ENCODE measurements around the gene L3MBTL4.

- TF ChIP-seq EZH2 (IDR thresholded peaks at IDR 0.05; ENCODE audit: borderline replicate concordance, control insufficient read depth, low read depth, low read length) (no peak), SMAD1 (IDR thresholded peaks at IDR 0.05; ENCODE audit: low read depth, partially characterized antibody) (no peak), KDM1A (IDR thresholded peaks at IDR 0.05; ENCODE audit: borderline replicate concordance) (no peak), EP300 (IDR thresholded peaks at IDR 0.05; ENCODE audit: borderline replicate concordance in 1 of 2, control insufficient read depth in 1 of 2, low read depth in 2 of 2, low read length in 2 of 2) (no peak; a peak in 1 of 4 replicates), POLR2AphosphoS5 (IDR thresholded peaks at IDR 0.05; ENCODE audit: low read length) (no peak)
- TF ChIP-seq, protein P1, sequence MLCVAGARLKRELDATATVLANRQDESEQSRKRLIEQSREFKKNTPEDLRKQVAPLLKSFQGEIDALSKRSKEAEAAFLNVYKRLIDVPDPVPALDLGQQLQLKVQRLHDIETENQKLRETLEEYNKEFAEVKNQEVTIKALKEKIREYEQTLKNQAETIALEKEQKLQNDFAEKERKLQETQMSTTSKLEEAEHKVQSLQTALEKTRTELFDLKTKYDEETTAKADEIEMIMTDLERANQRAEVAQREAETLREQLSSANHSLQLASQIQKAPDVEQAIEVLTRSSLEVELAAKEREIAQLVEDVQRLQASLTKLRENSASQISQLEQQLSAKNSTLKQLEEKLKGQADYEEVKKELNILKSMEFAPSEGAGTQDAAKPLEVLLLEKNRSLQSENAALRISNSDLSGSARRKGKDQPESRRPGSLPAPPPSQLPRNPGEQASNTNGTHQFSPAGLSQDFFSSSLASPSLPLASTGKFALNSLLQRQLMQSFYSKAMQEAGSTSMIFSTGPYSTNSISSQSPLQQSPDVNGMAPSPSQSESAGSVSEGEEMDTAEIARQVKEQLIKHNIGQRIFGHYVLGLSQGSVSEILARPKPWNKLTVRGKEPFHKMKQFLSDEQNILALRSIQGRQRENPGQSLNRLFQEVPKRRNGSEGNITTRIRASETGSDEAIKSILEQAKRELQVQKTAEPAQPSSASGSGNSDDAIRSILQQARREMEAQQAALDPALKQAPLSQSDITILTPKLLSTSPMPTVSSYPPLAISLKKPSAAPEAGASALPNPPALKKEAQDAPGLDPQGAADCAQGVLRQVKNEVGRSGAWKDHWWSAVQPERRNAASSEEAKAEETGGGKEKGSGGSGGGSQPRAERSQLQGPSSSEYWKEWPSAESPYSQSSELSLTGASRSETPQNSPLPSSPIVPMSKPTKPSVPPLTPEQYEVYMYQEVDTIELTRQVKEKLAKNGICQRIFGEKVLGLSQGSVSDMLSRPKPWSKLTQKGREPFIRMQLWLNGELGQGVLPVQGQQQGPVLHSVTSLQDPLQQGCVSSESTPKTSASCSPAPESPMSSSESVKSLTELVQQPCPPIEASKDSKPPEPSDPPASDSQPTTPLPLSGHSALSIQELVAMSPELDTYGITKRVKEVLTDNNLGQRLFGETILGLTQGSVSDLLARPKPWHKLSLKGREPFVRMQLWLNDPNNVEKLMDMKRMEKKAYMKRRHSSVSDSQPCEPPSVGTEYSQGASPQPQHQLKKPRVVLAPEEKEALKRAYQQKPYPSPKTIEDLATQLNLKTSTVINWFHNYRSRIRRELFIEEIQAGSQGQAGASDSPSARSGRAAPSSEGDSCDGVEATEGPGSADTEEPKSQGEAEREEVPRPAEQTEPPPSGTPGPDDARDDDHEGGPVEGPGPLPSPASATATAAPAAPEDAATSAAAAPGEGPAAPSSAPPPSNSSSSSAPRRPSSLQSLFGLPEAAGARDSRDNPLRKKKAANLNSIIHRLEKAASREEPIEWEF (IDR thresholded peaks at IDR 0.05; ENCODE audit: insufficient replicate concordance, low read depth, low read length), result no peak
- TF ChIP-seq, protein P2, sequence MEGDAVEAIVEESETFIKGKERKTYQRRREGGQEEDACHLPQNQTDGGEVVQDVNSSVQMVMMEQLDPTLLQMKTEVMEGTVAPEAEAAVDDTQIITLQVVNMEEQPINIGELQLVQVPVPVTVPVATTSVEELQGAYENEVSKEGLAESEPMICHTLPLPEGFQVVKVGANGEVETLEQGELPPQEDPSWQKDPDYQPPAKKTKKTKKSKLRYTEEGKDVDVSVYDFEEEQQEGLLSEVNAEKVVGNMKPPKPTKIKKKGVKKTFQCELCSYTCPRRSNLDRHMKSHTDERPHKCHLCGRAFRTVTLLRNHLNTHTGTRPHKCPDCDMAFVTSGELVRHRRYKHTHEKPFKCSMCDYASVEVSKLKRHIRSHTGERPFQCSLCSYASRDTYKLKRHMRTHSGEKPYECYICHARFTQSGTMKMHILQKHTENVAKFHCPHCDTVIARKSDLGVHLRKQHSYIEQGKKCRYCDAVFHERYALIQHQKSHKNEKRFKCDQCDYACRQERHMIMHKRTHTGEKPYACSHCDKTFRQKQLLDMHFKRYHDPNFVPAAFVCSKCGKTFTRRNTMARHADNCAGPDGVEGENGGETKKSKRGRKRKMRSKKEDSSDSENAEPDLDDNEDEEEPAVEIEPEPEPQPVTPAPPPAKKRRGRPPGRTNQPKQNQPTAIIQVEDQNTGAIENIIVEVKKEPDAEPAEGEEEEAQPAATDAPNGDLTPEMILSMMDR (IDR thresholded peaks at IDR 0.05 in 2 of 3, conservative IDR thresholded peaks at IDR 0.05 in 1 of 3; ENCODE audit: control insufficient read depth in 2 of 3, extremely low read depth in 1 of 3, insufficient read depth in 1 of 3, low read depth in 3 of 3, low read length in 3 of 3), result no peak
- TF ChIP-seq, protein P3, sequence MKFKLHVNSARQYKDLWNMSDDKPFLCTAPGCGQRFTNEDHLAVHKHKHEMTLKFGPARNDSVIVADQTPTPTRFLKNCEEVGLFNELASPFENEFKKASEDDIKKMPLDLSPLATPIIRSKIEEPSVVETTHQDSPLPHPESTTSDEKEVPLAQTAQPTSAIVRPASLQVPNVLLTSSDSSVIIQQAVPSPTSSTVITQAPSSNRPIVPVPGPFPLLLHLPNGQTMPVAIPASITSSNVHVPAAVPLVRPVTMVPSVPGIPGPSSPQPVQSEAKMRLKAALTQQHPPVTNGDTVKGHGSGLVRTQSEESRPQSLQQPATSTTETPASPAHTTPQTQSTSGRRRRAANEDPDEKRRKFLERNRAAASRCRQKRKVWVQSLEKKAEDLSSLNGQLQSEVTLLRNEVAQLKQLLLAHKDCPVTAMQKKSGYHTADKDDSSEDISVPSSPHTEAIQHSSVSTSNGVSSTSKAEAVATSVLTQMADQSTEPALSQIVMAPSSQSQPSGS (IDR thresholded peaks at IDR 0.05; ENCODE audit: low read length), result no peak
These were observed 358.4 kb downstream of the L3MBTL4 start for GRCh38 chr18:6056171-6056910.
